Suprapubic skin (tissue), 4 donors: ENCODE data around the gene TMEM235. TPM values are rescaled to one million over a fixed set of nuclear protein-coding genes. Genes with fewer than 3 reads are reported as not detected.

Experiments used
- DNase-seq, 2 donors: peaks; one replicate each; pipeline ENCODE4 v3.0.0-alpha.2; 2019; ENCODE audit warnings: low spot score in 2 of 2
- H3K27ac ChIP-seq: fragments of 200-600 bp; sonication (generic); one replicate; pipeline ENCODE4 v1.5.1; 2019
- H3K27me3 ChIP-seq: fragments of 200-600 bp; sonication (generic); one replicate; pipeline ENCODE4 v1.5.1; 2019
- H3K36me3 ChIP-seq: fragments of 200-600 bp; sonication (generic); one replicate; pipeline ENCODE4 v1.5.1; 2019
- H3K4me1 ChIP-seq: fragments of 200-600 bp; sonication (generic); one replicate; pipeline ENCODE4 v1.5.1; 2019
- H3K4me3 ChIP-seq: fragments of 200-600 bp; sonication (generic); one replicate; pipeline ENCODE4 v1.5.1; 2019; ENCODE audit warnings: mild to moderate bottlenecking
- H3K9me3 ChIP-seq: fragments of 200-600 bp; sonication (generic); one replicate; pipeline ENCODE4 v1.5.1; 2019
- EP300 ChIP-seq: sonication (generic); formaldehyde crosslinking; IDR thresholded peaks from one replicate; pipeline ENCODE4 v1.6.1; 2017; ENCODE audit warnings: antibody characterized with exemption
- POLR2A ChIP-seq, 2 donors: fragments of 450-650 bp; IDR thresholded peaks; one replicate each; pipeline ENCODE4 v1.6.1; 2017; ENCODE audit warnings: antibody characterized with exemption in 2 of 2, mild to moderate bottlenecking in 2 of 2, moderate library complexity in 2 of 2
- POLR2AphosphoS5 ChIP-seq, 3 donors: sonication (generic); formaldehyde crosslinking; IDR thresholded peaks; one replicate each; pipeline ENCODE4 v1.6.1; 2017; ENCODE audit warnings: antibody characterized with exemption in 3 of 3
- WGBS: methylation state at CpG from one replicate; pipeline ENCODE4 v1.1.5; 2018; 5-methylcytosine and 5-hydroxymethylcytosine counted together
- total RNA-seq, 4 donors: library from RNA; depleted of rRNA; stranded (reverse); fragments of >200 nt; gene quantifications; one replicate each; pipeline ENCODE4 v1.1.0, GENCODE V29; 2016
- TF ChIP-seq, protein P1 (sequence below), 2 donors: fragments of 200-600 bp in 1 of 2; fragments of 450-650 bp in 1 of 2; sonication (generic) in 1 of 2; IDR thresholded peaks; one replicate each; pipeline ENCODE4 v1.5.1; 2016 to 2019; ENCODE audit warnings: antibody characterized with exemption in 2 of 2, mild to moderate bottlenecking in 1 of 2, moderate library complexity in 1 of 2

Gene TMEM235
- total RNA-seq, 4 donors from 2014 or later = not detected

GRCh38 chr17:78273813-78274212, 42.4 kb downstream of the TMEM235 start:
- no peak overlapping the region for H3K27ac ChIP-seq
- DNase-seq = no peak
- H3K27me3 ChIP-seq = peaks cover 36% of the 10 kb centered on the region
- TF ChIP-seq POLR2A (IDR thresholded peaks at IDR 0.05) = no peak
- TF ChIP-seq POLR2AphosphoS5 (IDR thresholded peaks at IDR 0.05) = no peak
- TF ChIP-seq, protein P1, sequence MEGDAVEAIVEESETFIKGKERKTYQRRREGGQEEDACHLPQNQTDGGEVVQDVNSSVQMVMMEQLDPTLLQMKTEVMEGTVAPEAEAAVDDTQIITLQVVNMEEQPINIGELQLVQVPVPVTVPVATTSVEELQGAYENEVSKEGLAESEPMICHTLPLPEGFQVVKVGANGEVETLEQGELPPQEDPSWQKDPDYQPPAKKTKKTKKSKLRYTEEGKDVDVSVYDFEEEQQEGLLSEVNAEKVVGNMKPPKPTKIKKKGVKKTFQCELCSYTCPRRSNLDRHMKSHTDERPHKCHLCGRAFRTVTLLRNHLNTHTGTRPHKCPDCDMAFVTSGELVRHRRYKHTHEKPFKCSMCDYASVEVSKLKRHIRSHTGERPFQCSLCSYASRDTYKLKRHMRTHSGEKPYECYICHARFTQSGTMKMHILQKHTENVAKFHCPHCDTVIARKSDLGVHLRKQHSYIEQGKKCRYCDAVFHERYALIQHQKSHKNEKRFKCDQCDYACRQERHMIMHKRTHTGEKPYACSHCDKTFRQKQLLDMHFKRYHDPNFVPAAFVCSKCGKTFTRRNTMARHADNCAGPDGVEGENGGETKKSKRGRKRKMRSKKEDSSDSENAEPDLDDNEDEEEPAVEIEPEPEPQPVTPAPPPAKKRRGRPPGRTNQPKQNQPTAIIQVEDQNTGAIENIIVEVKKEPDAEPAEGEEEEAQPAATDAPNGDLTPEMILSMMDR (IDR thresholded peaks at IDR 0.05) = no peak
- no peak for TF ChIP-seq EP300
- H3K9me3 ChIP-seq = no peaks in the 10 kb centered on the region
- 90% methylated on average over 6 of the region's 6 CpGs for WGBS
- no peaks in the 10 kb centered on the region for H3K36me3 ChIP-seq
- peaks cover 16% of the 10 kb centered on the region for H3K4me1 ChIP-seq
- no peak overlapping the region for H3K4me3 ChIP-seq

DNA sequence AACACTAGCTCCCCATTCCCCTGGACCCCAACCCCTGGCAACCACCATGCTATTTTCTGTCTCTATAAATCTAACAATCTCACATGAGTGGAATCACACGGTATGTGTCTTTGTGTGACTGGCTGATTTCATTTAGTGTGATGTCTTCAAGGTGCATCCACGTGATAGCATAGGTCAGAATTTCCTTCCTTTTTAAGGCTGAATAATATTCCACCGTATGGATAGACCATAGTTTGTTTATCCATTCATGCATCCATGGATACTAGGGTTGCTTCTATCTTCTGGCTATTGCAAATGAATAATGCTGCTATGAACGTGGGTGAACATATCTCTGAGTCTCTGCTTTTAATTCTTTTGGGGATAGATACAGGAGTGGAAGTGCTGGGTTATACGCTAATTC, 43.9 kb downstream of the TMEM235 start:
- TF ChIP-seq EP300 = no peak
- no peak for TF ChIP-seq POLR2A (IDR thresholded peaks at IDR 0.05)
- no peak for TF ChIP-seq POLR2AphosphoS5 (IDR thresholded peaks at IDR 0.05)
- TF ChIP-seq, protein P1 (IDR thresholded peaks at IDR 0.05) = no peak
- Histone ChIP-seq H3K27me3 (peaks cover 21% of the 10 kb centered on the region), H3K36me3 (no peaks in the 10 kb centered on the region), H3K9me3 (no peaks in the 10 kb centered on the region), H3K4me1 (peaks cover 16% of the 10 kb centered on the region), H3K27ac (no peak overlapping the region), H3K4me3 (no peak overlapping the region)
- DNase-seq = no peak
- 93% methylated on average over 5 of the region's 5 CpGs for WGBS

- TF ChIP-seq, protein P1 (IDR thresholded peaks at IDR 0.05) = no peak
- TF ChIP-seq POLR2AphosphoS5 (IDR thresholded peaks at IDR 0.05) (no peak), EP300 (no peak), POLR2A (IDR thresholded peaks at IDR 0.05) (no peak)
- Histone ChIP-seq H3K27me3 (peaks cover 16% of the 10 kb centered on the region), H3K36me3 (no peaks in the 10 kb centered on the region), H3K4me3 (no peak overlapping the region), H3K4me1 (peaks cover 16% of the 10 kb centered on the region), H3K9me3 (no peaks in the 10 kb centered on the region), H3K27ac (no peak overlapping the region)
- no peak for DNase-seq
- WGBS = 75% methylated on average over 15 of the region's 15 CpGs
Measured at GRCh38 chr17:78276098-78276887, 44.9 kb downstream of the TMEM235 start.

DNA sequence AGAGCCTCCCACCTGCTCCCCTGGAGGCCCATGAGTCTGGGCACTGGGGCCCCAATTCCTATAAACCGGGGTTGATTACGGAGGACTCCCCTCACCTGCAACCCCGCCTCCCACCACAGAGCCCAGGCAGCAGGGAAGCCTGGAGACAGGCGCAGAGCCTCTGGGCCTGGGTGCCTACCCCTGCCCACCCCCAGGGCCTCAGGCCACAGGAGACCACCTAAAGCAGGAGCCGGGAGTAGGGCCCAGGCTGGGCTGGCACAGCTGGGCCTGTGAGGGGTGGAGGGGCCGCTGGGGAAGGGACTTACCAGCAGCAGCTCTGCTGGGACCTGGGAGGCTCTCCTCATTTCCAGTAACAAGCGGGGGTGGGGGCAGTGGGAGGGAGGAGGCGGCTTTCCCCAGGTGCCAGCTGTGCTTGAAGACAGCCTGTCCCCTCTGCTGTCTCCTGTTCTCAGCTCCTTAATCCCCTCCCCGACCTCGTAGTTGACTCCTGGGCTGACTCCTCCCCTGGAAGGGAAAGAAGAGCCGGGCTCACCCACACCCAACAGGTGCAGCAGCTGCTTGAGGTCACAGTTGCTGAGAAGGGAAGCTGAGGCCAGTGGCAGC, 46.8 kb downstream of the TMEM235 start:
- no peak for DNase-seq
- H3K27me3 ChIP-seq = no peaks in the 10 kb centered on the region
- H3K36me3 ChIP-seq = no peaks in the 10 kb centered on the region
- no peaks in the 10 kb centered on the region for H3K9me3 ChIP-seq
- TF ChIP-seq POLR2A (IDR thresholded peaks at IDR 0.05) = no peak
- no peak for TF ChIP-seq POLR2AphosphoS5 (IDR thresholded peaks at IDR 0.05)
- TF ChIP-seq, protein P1 (IDR thresholded peaks at IDR 0.05) = no peak
- no peak overlapping the region for H3K4me3 ChIP-seq
- 36% methylated on average over 7 of the region's 11 CpGs for WGBS
- H3K4me1 ChIP-seq = peaks cover under 1% of the 10 kb centered on the region
- no peak overlapping the region for H3K27ac ChIP-seq

GRCh38 chr17:78279360-78279990, 48.0 kb downstream of the TMEM235 start:
- Histone ChIP-seq H3K27ac (no peak overlapping the region), H3K27me3 (no peaks in the 10 kb centered on the region), H3K9me3 (no peaks in the 10 kb centered on the region), H3K4me3 (no peak overlapping the region), H3K36me3 (no peaks in the 10 kb centered on the region), H3K4me1 (no peaks in the 10 kb centered on the region)
- 79% methylated on average over 5 of the region's 5 CpGs for WGBS
- DNase-seq = no peak
- TF ChIP-seq, protein P1 (IDR thresholded peaks at IDR 0.05) = no peak
- TF ChIP-seq EP300 (no peak), POLR2A (IDR thresholded peaks at IDR 0.05) (no peak)
